RWPE2 (cell line): Measurements from ENCODE around the gene ATP6V1G3.

ENCODE experiments used
- ATAC-seq: fragments of 200-7000 bp; cut with Tn5 transposase; 3 replicates; pipeline ENCODE4 v1.9.1; 2021; ENCODE audit warnings: low read depth
- DNase-seq: peaks from one replicate; pipeline ENCODE4 v3.0.0-alpha.2; 2020; ENCODE audit warnings: low spot score
- H3K27ac ChIP-seq: fragments of 450-650 bp; 2 replicates; pipeline ENCODE4 v1.5.1; 2017; ENCODE audit warnings: mild to moderate bottlenecking; ENCODE audit not compliant: poor library complexity, severe bottlenecking
- H3K27me3 ChIP-seq: fragments of 250-450 bp; sonication (Bioruptor Pico); 2 replicates; pipeline ENCODE4 v1.5.1; 2021; ENCODE audit warnings: mild to moderate bottlenecking, moderate library complexity; ENCODE audit not compliant: insufficient read depth, poor library complexity, severe bottlenecking
- H3K36me3 ChIP-seq: fragments of 250-450 bp; sonication (Bioruptor Pico); 2 replicates; pipeline ENCODE4 v1.5.1; 2020; ENCODE audit warnings: low read depth, mild to moderate bottlenecking, moderate library complexity
- H3K4me1 ChIP-seq: fragments of 250-450 bp; sonication (Bioruptor Pico); 2 replicates; pipeline ENCODE4 v1.5.1; 2021; ENCODE audit warnings: mild to moderate bottlenecking, moderate library complexity; ENCODE audit not compliant: insufficient read depth, poor library complexity, severe bottlenecking
- H3K4me3 ChIP-seq: fragments of 250-450 bp; sonication (Bioruptor Pico); 2 replicates; pipeline ENCODE4 v1.5.1; 2021; ENCODE audit warnings: mild to moderate bottlenecking, moderate library complexity; ENCODE audit not compliant: severe bottlenecking
- H3K9me3 ChIP-seq: fragments of 250-450 bp; sonication (Bioruptor Pico); 2 replicates; pipeline ENCODE4 v1.5.1; 2021; ENCODE audit warnings: mild to moderate bottlenecking, moderate library complexity; ENCODE audit not compliant: severe bottlenecking
- TF ChIP-seq, protein P1 (sequence below): fragments of 450-650 bp; IDR thresholded peaks from one replicate; pipeline ENCODE4 v1.5.1; 2017; ENCODE audit warnings: mild to moderate bottlenecking, moderate library complexity; ENCODE audit not compliant: poor library complexity, severe bottlenecking

ATP6V1G3 gene

DNA sequence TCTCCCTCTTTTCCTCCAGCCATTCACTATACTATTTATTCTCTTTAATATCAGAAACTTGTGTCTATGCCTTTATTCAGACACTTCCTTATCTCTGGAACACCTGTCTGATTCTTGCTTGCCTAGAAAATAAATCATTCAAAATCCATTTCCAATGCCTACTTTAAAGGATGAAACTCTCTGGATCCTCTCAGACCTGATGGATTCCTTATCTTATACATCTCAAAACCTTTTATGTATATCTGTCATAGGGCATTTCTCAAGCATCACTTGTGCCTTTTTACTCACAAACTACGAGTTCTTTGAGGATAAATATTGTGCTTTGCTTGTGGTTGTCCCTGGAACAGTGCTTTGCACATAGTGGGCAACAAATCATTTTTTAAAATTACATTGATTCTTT, 3.8 kb upstream of the ATP6V1G3 start:
- TF ChIP-seq, protein P1, sequence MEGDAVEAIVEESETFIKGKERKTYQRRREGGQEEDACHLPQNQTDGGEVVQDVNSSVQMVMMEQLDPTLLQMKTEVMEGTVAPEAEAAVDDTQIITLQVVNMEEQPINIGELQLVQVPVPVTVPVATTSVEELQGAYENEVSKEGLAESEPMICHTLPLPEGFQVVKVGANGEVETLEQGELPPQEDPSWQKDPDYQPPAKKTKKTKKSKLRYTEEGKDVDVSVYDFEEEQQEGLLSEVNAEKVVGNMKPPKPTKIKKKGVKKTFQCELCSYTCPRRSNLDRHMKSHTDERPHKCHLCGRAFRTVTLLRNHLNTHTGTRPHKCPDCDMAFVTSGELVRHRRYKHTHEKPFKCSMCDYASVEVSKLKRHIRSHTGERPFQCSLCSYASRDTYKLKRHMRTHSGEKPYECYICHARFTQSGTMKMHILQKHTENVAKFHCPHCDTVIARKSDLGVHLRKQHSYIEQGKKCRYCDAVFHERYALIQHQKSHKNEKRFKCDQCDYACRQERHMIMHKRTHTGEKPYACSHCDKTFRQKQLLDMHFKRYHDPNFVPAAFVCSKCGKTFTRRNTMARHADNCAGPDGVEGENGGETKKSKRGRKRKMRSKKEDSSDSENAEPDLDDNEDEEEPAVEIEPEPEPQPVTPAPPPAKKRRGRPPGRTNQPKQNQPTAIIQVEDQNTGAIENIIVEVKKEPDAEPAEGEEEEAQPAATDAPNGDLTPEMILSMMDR = no peak
- H3K27me3 ChIP-seq = no peaks in the 10 kb centered on the region
- H3K4me1 ChIP-seq = peaks cover 6% of the 10 kb centered on the region
- H3K36me3 ChIP-seq = no peaks in the 10 kb centered on the region
- no peak for DNase-seq
- no peaks in the 10 kb centered on the region for H3K9me3 ChIP-seq
- no peak overlapping the region for H3K4me3 ChIP-seq
- no peak overlapping the region for H3K27ac ChIP-seq
- ATAC-seq = no peak

DNA sequence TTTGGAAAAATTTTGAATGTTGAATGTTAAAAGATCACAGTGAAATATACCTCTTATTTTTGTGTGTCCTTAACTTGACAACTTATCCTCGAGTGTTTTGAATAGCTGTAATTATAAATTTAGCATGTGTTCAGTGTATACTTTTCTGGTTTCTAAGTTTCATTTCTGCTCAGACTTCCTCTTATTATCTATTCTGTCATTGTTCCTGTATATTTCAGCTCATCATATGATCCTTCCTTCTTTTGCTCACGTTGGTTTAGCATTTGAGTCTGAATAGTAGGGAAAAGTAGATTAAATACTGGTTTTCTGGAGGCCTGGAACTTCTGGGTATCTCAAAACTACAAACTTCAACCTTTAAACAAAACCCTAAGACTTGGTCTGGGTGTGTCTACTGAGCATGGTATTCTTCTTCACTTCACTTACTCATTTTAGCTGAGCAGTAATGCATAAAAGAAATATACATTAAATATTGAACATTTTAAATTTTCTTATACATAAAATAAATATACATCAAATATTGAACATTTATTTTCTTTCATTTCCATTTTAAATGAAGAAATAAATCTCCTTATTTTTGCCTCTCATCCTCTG, 3.3 kb upstream of the ATP6V1G3 start:
- DNase-seq (no peak), ATAC-seq (no peak)
- Histone ChIP-seq H3K36me3 (no peaks in the 10 kb centered on the region), H3K27me3 (no peaks in the 10 kb centered on the region), H3K9me3 (no peaks in the 10 kb centered on the region), H3K27ac (no peak overlapping the region), H3K4me3 (no peak overlapping the region), H3K4me1 (peaks cover 6% of the 10 kb centered on the region)
- TF ChIP-seq, protein P1 = no peak

DNA sequence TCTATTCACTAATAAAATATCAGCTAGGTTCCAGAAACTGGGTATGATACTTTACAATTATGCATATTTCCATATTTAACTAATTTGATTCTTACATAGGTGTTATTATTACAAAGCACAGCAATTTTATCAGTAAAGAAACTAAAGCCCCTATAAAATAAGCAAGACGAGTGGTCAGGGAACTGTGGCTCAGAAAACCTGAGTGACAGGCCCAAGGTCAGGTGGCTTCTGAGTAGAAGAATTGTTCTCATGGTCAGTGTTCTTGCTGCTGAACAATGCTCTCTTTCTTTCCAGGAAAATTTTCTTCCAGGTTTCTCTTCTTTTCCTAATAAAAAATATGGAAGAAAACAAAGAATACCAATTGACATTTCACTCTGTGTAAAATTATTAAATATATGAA, 2.2 kb upstream of the ATP6V1G3 start:
- Histone ChIP-seq H3K27ac (no peak overlapping the region), H3K9me3 (no peaks in the 10 kb centered on the region), H3K4me3 (no peak overlapping the region), H3K4me1 (peaks cover 6% of the 10 kb centered on the region), H3K27me3 (no peaks in the 10 kb centered on the region), H3K36me3 (no peaks in the 10 kb centered on the region)
- ATAC-seq = no peak
- TF ChIP-seq, protein P1 = no peak
- no peak for DNase-seq

DNA sequence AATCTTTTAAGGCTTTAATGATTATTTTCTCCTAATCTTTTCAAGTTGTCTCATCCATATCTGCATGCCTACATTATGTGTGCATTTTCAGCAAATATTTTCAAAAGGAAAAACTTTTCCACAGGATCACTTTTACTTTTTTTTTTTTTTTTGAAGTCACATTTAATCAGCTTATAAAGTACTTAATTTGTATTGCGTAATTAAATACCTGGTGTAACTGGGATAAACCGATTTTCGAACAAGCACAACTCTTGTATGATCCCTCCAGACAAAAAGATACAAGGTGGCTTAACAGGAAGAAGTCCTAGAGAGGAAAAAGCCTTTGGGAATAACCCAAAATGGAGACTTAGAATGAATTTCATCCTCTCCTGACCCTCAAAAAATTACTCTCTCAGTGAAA, 1.3 kb upstream of the ATP6V1G3 start:
- no peak for DNase-seq
- no peak overlapping the region for H3K27ac ChIP-seq

More for the DNA sequence above, 1.3 kb upstream of the ATP6V1G3 start:
- Histone ChIP-seq H3K4me3 (no peak overlapping the region), H3K27me3 (no peaks in the 10 kb centered on the region), H3K4me1 (peaks cover 6% of the 10 kb centered on the region), H3K9me3 (no peaks in the 10 kb centered on the region), H3K36me3 (no peaks in the 10 kb centered on the region)
- no peak for ATAC-seq
- TF ChIP-seq, protein P1 = no peak
